Left ventricle myocardium inferior (tissue), 1 donor: Measurements from ENCODE around the gene SNRPD2. TPM values are rescaled to one million over a fixed set of nuclear protein-coding genes. Genes with fewer than 3 reads are reported as not detected.

Experiments
- DNase-seq: peaks from one replicate; pipeline ENCODE4 v3.0.0-alpha.2; 2020
- H3K27ac ChIP-seq: fragments of 200-600 bp; replicated peaks from 2 replicates; pipeline ENCODE4 v1.8.0; 2021
- H3K27me3 ChIP-seq: fragments of 200-600 bp; 2 replicates; pipeline ENCODE4 v1.8.0; 2021; ENCODE audit warnings: low read depth
- H3K36me3 ChIP-seq: fragments of 200-600 bp; 2 replicates; pipeline ENCODE4 v1.8.0; 2021
- H3K4me1 ChIP-seq: fragments of 200-600 bp; 2 replicates; pipeline ENCODE4 v1.8.0; 2021
- H3K4me3 ChIP-seq: fragments of 200-600 bp; 2 replicates; pipeline ENCODE4 v1.8.0; 2021; ENCODE audit warnings: mild to moderate bottlenecking, moderate library complexity
- H3K9me3 ChIP-seq: fragments of 200-600 bp; replicated peaks from 2 replicates; pipeline ENCODE4 v1.8.0; 2021
- intact Hi-C: fragments of 100-400 bp; cut with micrococcal nuclease; formaldehyde crosslinking; loops from one replicate; pipeline ENCODE4 v1.11.0; 2022
- microRNA-seq: library from miRNA; unstranded; fragments of <30 nt; microRNA quantifications from one replicate; pipeline ENCODE4 v1.2.0, GENCODE V29; 2020
- total RNA-seq: library from RNA; stranded (reverse); fragmentation: NEBNext Ultra II Directional; extraction: Animal tissue kit (Norgen Biotek cat#: 25700); gene quantifications from one replicate; pipeline ENCODE4 v1.2.1, GENCODE V29; 2021
- TF ChIP-seq, protein P1 (sequence below): fragments of 200-600 bp; IDR thresholded peaks from 2 replicates; pipeline ENCODE4 v1.8.0; 2021; ENCODE audit warnings: antibody characterized with exemption, mild to moderate bottlenecking, borderline replicate concordance
- donor health status: DM: no; HTN: yes; CAD: no; lungs with severe emphysema.

SNRPD2 gene
- total RNA-seq, 1 donor from 2014 or later, result 249 TPM

GRCh38 chr19:45640849-45641273, 50.9 kb downstream of the SNRPD2 start:
- H3K9me3 ChIP-seq, result no peaks in the 10 kb centered on the region
- H3K4me3 ChIP-seq, result peak overlapping the region; percentile 67
- no peaks in the 10 kb centered on the region for H3K27me3 ChIP-seq
- TF ChIP-seq, protein P1, sequence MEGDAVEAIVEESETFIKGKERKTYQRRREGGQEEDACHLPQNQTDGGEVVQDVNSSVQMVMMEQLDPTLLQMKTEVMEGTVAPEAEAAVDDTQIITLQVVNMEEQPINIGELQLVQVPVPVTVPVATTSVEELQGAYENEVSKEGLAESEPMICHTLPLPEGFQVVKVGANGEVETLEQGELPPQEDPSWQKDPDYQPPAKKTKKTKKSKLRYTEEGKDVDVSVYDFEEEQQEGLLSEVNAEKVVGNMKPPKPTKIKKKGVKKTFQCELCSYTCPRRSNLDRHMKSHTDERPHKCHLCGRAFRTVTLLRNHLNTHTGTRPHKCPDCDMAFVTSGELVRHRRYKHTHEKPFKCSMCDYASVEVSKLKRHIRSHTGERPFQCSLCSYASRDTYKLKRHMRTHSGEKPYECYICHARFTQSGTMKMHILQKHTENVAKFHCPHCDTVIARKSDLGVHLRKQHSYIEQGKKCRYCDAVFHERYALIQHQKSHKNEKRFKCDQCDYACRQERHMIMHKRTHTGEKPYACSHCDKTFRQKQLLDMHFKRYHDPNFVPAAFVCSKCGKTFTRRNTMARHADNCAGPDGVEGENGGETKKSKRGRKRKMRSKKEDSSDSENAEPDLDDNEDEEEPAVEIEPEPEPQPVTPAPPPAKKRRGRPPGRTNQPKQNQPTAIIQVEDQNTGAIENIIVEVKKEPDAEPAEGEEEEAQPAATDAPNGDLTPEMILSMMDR, result no peak
- no peaks in the 10 kb centered on the region for H3K36me3 ChIP-seq
- DNase-seq, result no peak
- H3K27ac ChIP-seq, result peak overlapping the region; percentile 91
- peaks cover 69% of the 10 kb centered on the region for H3K4me1 ChIP-seq
- intact Hi-C loops, result loop anchor here (10.0 kb wide), 1 partner anchor 116 kb away; no protein-coding TSS in a partner anchor

DNA sequence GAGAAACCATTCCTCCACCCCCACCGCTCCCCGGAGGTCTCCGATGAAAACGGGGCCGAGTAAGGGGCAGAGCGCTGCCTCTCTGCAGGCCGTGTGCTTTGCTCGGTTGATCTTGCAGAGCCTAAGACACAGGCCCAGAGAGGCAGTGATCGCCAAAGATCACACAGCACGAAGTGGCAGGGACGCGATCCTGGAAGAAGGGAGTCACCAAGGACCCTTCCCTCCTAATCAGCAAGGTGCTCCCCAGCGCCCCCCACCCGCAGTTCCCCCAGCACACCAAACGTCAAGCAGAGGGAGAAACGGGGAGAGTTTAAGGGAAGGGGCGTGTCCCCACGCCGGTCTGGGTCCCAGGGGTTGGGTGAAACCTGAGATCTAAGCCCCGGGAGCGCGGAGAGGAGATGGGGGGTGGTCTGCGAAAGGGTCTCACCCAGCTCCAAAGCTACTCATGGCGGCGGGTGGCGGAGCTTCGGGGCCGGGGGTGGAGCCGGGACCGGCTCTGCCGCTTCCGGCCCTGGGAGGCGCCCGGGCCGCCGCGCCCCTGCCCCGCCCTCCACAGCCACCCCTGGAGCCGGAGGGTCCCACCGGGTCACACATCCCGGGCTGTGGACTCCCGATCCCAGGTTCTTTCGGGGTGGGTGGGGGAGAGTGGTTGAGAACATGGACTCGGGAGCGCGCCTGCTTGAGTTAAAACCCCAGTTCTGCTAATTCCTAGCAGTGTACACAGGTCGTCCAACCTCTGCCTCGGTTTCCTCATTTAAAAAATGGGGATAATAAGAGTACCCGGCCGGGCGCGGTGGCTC, 52.6 kb downstream of the SNRPD2 start, which contains the start of gene EML2:
Gene EML2 (minus strand): TSS at position 468 of the 800 bp plus-strand sequence. CDS start 21 bp downstream, at position 447.
- Histone ChIP-seq H3K4me3 (peak within 1 kb of the TSS; percentile 75), H3K9me3 (no peaks in the 10 kb centered on the region), H3K27me3 (no peaks in the 10 kb centered on the region), H3K36me3 (peaks cover under 1% of the 10 kb centered on the region), H3K27ac (peak within 1 kb of the TSS; percentile 48), H3K4me1 (peaks cover 61% of the 10 kb centered on the region)
- intact Hi-C loops, result no loop called here
- peak; percentile 56 for DNase-seq
- TF ChIP-seq, protein P1, result peak; percentile 22

DNA sequence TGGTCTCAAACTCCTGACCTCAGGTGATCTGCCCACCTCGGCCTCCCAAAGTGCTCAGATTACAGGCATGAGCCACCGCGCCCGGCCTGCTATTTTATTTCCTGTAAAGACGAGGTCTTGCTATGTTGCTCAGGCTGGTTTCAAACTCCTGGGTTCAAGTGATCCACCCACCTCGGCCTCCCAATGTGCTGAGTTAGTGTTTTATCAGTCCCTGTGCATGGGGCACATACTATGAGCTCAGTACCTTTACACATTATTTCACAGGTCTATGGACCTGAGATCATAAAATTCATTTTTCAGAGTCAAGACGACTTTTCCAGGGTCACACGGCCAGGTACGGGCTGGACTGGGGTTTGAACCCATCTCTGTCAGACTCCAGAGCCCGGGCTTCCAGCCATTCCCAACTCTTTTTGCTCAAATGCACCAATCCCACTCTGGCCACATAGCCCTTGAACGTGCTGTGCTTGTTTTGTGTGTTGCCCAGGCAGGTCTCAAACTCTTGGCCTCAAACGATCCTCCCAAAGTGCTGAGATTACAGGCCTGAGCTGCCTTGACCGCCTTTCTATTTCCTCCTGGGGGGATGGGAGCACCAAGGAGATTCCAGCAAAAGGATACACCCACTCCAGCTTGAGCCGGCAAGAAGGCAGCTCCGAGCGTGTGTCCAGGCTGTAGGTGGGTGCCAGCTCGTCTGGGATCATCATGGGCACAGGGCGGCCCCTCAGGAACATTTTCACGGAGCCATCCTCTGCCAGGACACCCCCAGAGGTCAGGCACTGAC, 53.7 kb downstream of the SNRPD2 start:
- no peak overlapping the region for H3K27ac ChIP-seq
- no peaks in the 10 kb centered on the region for H3K27me3 ChIP-seq
- no peaks in the 10 kb centered on the region for H3K9me3 ChIP-seq
- peaks cover 5% of the 10 kb centered on the region for H3K36me3 ChIP-seq
- no peak for DNase-seq
- peak overlapping the region; percentile 75 for H3K4me3 ChIP-seq
- TF ChIP-seq, protein P1, result no peak
- intact Hi-C loops, result no loop called here
- peaks cover 55% of the 10 kb centered on the region for H3K4me1 ChIP-seq

Small RNA genes within 50 kb of the gene (microRNA-seq; reads per million reads assigned to microRNA genes)
- 54.3 reads per million, percentile 49 among the genes with 10 or more reads in this experiment for gene MIR330
- gene MIR642A, result not detected
- not detected for gene MIR642B

Other genes starting within 250 kb of the SNRPD2 start
- 0.33 TPM for gene FOSB, start 224.0 kb downstream of the SNRPD2 start, total RNA-seq
- gene RTN2, start 194.9 kb downstream of the SNRPD2 start, total RNA-seq, result 19.1 TPM
- 0.19 TPM for gene PPM1N, start 193.5 kb downstream of the SNRPD2 start, total RNA-seq
- gene VASP, start 184.5 kb downstream of the SNRPD2 start, total RNA-seq, result 32.8 TPM
- gene OPA3, start 107.2 kb downstream of the SNRPD2 start, total RNA-seq, result 25.3 TPM
- 5.1 TPM for gene GPR4, start 89.7 kb downstream of the SNRPD2 start, total RNA-seq
- gene EML2, start 52.6 kb downstream of the SNRPD2 start, total RNA-seq, result 48.4 TPM
- 4.7 TPM for gene GIPR, start 23.7 kb downstream of the SNRPD2 start, total RNA-seq
- gene QPCTL, start 713 bp upstream of the SNRPD2 start, total RNA-seq, result 2.2 TPM
- gene FBXO46, start 38.9 kb upstream of the SNRPD2 start, total RNA-seq, result 9.4 TPM
- gene MEIOSIN, start 41.5 kb upstream of the SNRPD2 start, total RNA-seq, result not detected
- gene SIX5, start 77.3 kb upstream of the SNRPD2 start, total RNA-seq, result 21.8 TPM
- gene DMPK, start 90.5 kb upstream of the SNRPD2 start, total RNA-seq, result 284 TPM
- 69.2 TPM for gene DMWD, start 100.9 kb upstream of the SNRPD2 start, total RNA-seq
- not detected for gene RSPH6A, start 123.4 kb upstream of the SNRPD2 start, total RNA-seq
- gene SYMPK, start 171.2 kb upstream of the SNRPD2 start, total RNA-seq, result 35.9 TPM
- gene FOXA3, start 172.4 kb upstream of the SNRPD2 start, total RNA-seq, result not detected
- gene IRF2BP1, start 194.2 kb upstream of the SNRPD2 start, total RNA-seq, result 18.5 TPM
- 16.2 TPM for gene MYPOP, start 210.7 kb upstream of the SNRPD2 start, total RNA-seq
- gene NANOS2, start 222.8 kb upstream of the SNRPD2 start, total RNA-seq, result not detected